Keratinocyte (primary cell): ENCODE data around the gene CRACR2B. TPM values are rescaled to one million over a fixed set of nuclear protein-coding genes. Genes with fewer than 3 reads are reported as not detected.

Experiments used
- DNase-seq: peaks from one replicate; pipeline ENCODE4 v3.0.0-alpha.2; 2011; ENCODE audit warnings: low read depth, missing footprints, low spot score
- FAIRE-seq: peaks from 2 replicates; lab custom pipeline; 2011; peaks lifted over from hg19 to GRCh38; lab: Jason Lieb, UNC
- H2AFZ ChIP-seq: 2 replicates; pipeline ENCODE4 v1.6.0; 2012; ENCODE audit warnings: low read length, control low read depth, inconsistent platforms; ENCODE audit not compliant: control insufficient read depth
- H3K27ac ChIP-seq: 2 replicates; pipeline ENCODE4 v1.5.1; 2011; ENCODE audit warnings: low read length; ENCODE audit not compliant: control insufficient read depth, insufficient read depth
- H3K27me3 ChIP-seq: 3 replicates; pipeline ENCODE4 v1.6.0; 2011; ENCODE audit warnings: low read length; ENCODE audit not compliant: control insufficient read depth, insufficient read depth; ENCODE audit errors: extremely low read depth
- H3K36me3 ChIP-seq, 2 experiments: 2 replicates in 1 of 2; 3 replicates in 1 of 2; pipeline ENCODE4 v1.5.1; 2011; ENCODE audit warnings: low read length in 2 of 2, mild to moderate bottlenecking in 1 of 2; ENCODE audit not compliant: control insufficient read depth in 2 of 2, insufficient read depth in 2 of 2; ENCODE audit errors: extremely low read depth in 1 of 2
- H3K4me1 ChIP-seq: 3 replicates; pipeline ENCODE4 v1.5.1; 2011; ENCODE audit warnings: low read length; ENCODE audit not compliant: control insufficient read depth, insufficient read depth; ENCODE audit errors: extremely low read depth
- H3K4me2 ChIP-seq: 3 replicates; pipeline ENCODE4 v1.6.0; 2011; ENCODE audit warnings: low read depth, low read length; ENCODE audit not compliant: control insufficient read depth, insufficient read depth; ENCODE audit errors: extremely low read depth
- H3K4me3 ChIP-seq, 3 experiments: fragments of 200-600 bp in 1 of 3; sonication (generic) in 1 of 3; 2 replicates in 2 of 3; 3 replicates in 1 of 3; pipeline ENCODE4 v1.5.1; 2011 to 2016; ENCODE audit warnings: low read length in 3 of 3, mild to moderate bottlenecking in 3 of 3, control low read depth in 2 of 3, inconsistent platforms in 1 of 3, low read depth in 1 of 3, mixed read lengths in 1 of 3, mixed run types in 1 of 3, moderate library complexity in 1 of 3; ENCODE audit not compliant: control insufficient read depth in 2 of 3, insufficient read depth in 2 of 3; ENCODE audit errors: extremely low read depth in 1 of 3
- H3K79me2 ChIP-seq: 2 replicates; pipeline ENCODE4 v1.6.0; 2012; ENCODE audit warnings: low read length; ENCODE audit not compliant: control insufficient read depth, insufficient read depth
- H3K9ac ChIP-seq: 3 replicates; pipeline ENCODE4 v1.6.0; 2011; ENCODE audit warnings: low read length; ENCODE audit not compliant: control insufficient read depth, insufficient read depth; ENCODE audit errors: extremely low read depth
- H3K9me1 ChIP-seq: 3 replicates; pipeline ENCODE4 v1.6.0; 2011; ENCODE audit warnings: low read length; ENCODE audit not compliant: control insufficient read depth, insufficient read depth; ENCODE audit errors: extremely low read depth
- H3K9me3 ChIP-seq: 2 replicates; pipeline ENCODE4 v1.5.1; 2012; ENCODE audit warnings: low read depth, low read length; ENCODE audit not compliant: control insufficient read depth
- H4K20me1 ChIP-seq: 3 replicates; pipeline ENCODE4 v1.6.0; 2011; ENCODE audit warnings: low read length; ENCODE audit not compliant: control insufficient read depth, insufficient read depth; ENCODE audit errors: extremely low read depth
- CTCF ChIP-seq, 3 experiments: IDR thresholded peaks in 1 of 3; conservative IDR thresholded peaks in 1 of 3; optimal IDR thresholded peaks in 1 of 3; 2 replicates in 2 of 3; 3 replicates in 1 of 3; pipeline versions ENCODE3 to v1.5.1; 2011; ENCODE audit warnings: low read length in 3 of 3, mild to moderate bottlenecking in 3 of 3, moderate library complexity in 2 of 3, control low read depth in 1 of 3, inconsistent platforms in 1 of 3; ENCODE audit not compliant: insufficient read depth in 2 of 3; ENCODE audit errors: extremely low read depth in 1 of 3
- EZH2 ChIP-seq: IDR thresholded peaks from one replicate; pipeline ENCODE4 v1.6.1; 2012; ENCODE audit warnings: inconsistent platforms, mild to moderate bottlenecking, low read length, moderate library complexity
- dilution Hi-C: fragments of 300-500 bp; cut with MboI; formaldehyde crosslinking; loops from one replicate; pipeline ENCODE4 v1.7.0; 2020; ENCODE audit warnings: low sequenced_read_pairs; ENCODE audit not compliant: extremely low pct_ligation_motif_present
- polyA plus RNA-seq, 5 experiments: library from polyadenylated mRNA; depleted of rRNA in 3 of 5; stranded (reverse) in 3 of 5; stranded (forward) in 1 of 5; unstranded in 1 of 5; fragments of >200 nt; gene quantifications; 1 replicate in 1 of 5; 2 replicates in 3 of 5; 3 replicates in 1 of 5; pipeline versions ENCODE4 v1.2.1 to v1.2.3, GENCODE V29; 2011 to 2012; ENCODE audit warnings: missing spikeins in 2 of 5, low read depth in 1 of 5, low replicate concordance in 1 of 5

CRACR2B gene
- polyA plus RNA-seq, 1 donor (not counting 4 experiments of a cell fraction or from before 2014, with no cell fraction given) = 0.17 TPM

GRCh38 chr11:863023-863909 is 35.5 kb downstream of the CRACR2B start:
- H3K27ac ChIP-seq = no peak overlapping the region

GRCh38 chr11:863910-864827 is 36.5 kb downstream of the CRACR2B start:
- Histone ChIP-seq H3K4me2 (no peak overlapping the region), H3K4me1 (peaks cover 4% of the 10 kb centered on the region), H4K20me1 (peaks cover 6% of the 10 kb centered on the region), H3K4me3 (no peak overlapping the region), H3K9ac (no peak overlapping the region), H3K9me3 (no peaks in the 10 kb centered on the region), H3K36me3 (peaks cover 0 to 15% of the 10 kb centered on the region in 2 experiments), H3K9me1 (no peaks in the 10 kb centered on the region), H3K79me2 (no peaks in the 10 kb centered on the region), H3K27me3 (no peaks in the 10 kb centered on the region), H2AFZ (no peak overlapping the region), H3K27ac (no peak overlapping the region)
- TF ChIP-seq EZH2 (no peak), CTCF (optimal IDR thresholded peaks at IDR 0.05 in 1 of 3, IDR thresholded peaks at IDR 0.05 in 1 of 3, conservative IDR thresholded peaks at IDR 0.05 in 1 of 3; ENCODE audit: extremely low read depth in 1 of 3, insufficient read depth in 2 of 3, low read length in 3 of 3) (no peak)
- DNase-seq (no peak), FAIRE-seq (no peak)
- dilution Hi-C loops = no loop called here

More at GRCh38 chr11:863023-863909, 35.5 kb downstream of the CRACR2B start:
- no peak overlapping the region for H3K4me2 ChIP-seq
- DNase-seq (no peak), FAIRE-seq (no peak)
- peaks cover 9% of the 10 kb centered on the region for H4K20me1 ChIP-seq
- H3K9me3 ChIP-seq = no peaks in the 10 kb centered on the region
- TF ChIP-seq EZH2 = no peak
- TF ChIP-seq CTCF (optimal IDR thresholded peaks at IDR 0.05 in 1 of 3, IDR thresholded peaks at IDR 0.05 in 1 of 3, conservative IDR thresholded peaks at IDR 0.05 in 1 of 3; ENCODE audit: extremely low read depth in 1 of 3, insufficient read depth in 2 of 3, low read length in 3 of 3) = no peak
- H3K9ac ChIP-seq = no peak overlapping the region
- H3K9me1 ChIP-seq = no peaks in the 10 kb centered on the region
- H3K79me2 ChIP-seq = no peaks in the 10 kb centered on the region
- H3K4me1 ChIP-seq = peaks cover 4% of the 10 kb centered on the region
- dilution Hi-C loops = no loop called here
- H3K36me3 ChIP-seq = peaks cover 0 to 15% of the 10 kb centered on the region in 2 experiments
- no peak overlapping the region for H3K4me3 ChIP-seq
- H3K27me3 ChIP-seq = no peaks in the 10 kb centered on the region
- no peak overlapping the region for H2AFZ ChIP-seq
